ENCODE data around the gene ABCD1. TPM values are rescaled to one million over a fixed set of nuclear protein-coding genes. Genes with fewer than 3 reads are reported as not detected.
A peak's percentile ranks its signal among the peaks of the same experiment; 100 is the strongest.
"Not testable (repeated sequence)": the region's sequence is repeated elsewhere in the genome, so short reads cannot be mapped to it uniquely, and the experiment has no call there.

The ABCD1 gene
- polyA plus RNA-seq: 3.6 TPM

DNA sequence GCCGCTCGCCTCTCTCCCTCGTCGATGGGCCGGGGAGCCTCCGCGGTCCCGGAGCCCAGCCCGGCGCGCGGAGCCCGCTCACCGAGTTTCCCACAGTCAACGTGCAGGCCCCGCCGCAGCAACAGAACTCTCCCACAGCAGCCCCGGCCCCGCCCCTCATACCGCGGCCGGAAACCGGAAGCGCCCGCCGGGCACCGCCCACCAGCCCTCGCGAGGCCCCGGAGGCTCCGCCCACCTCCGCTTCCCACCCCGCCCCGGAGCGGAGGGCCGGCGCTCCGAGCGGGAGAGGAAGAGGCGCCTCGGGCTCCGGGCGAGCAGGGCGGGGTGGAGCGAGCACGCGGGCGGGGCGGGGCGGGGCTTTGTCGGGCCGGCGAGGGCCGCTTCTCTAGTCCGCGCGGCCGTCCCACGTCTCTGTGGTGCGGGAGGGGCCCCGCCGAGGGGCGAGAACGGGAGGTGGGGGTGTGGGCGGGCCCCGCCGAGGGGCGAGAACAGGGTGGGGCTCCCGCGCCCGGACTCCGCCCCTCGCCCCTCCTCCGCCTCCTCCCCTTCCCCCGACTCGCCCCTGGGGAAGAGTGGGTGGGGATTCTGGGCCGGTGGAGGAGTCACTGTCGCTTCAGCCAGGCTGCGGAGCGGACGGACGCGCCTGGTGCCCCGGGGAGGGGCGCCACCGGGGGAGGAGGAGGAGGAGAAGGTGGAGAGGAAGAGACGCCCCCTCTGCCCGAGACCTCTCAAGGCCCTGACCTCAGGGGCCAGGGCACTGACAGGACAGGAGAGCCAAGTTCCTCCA is at the start of gene ABCD1, which contains the start of gene BCAP31:
Gene ABCD1, plus strand, starts transcription at position 605 of the 787 bp plus-strand sequence. CDS start 411 bp downstream, outside the sequence.
Gene BCAP31, minus strand, starts transcription at position 136 of the 787 bp plus-strand sequence. CDS start 1,143 bp downstream, outside the sequence.
- H3K4me1 Mint-ChIP-seq: peaks cover 0 to 19% (median 14%) of the 10 kb centered on the region in 3 donors
- H3K9me3 Mint-ChIP-seq: no peaks in the 10 kb centered on the region
- H3K4me3 Mint-ChIP-seq: peak within 1 kb of the TSS; percentile 82 to 92 (median 90)
- peaks cover 2% of the 10 kb centered on the region for H3K27me3 Mint-ChIP-seq
- H3K27ac Mint-ChIP-seq: peak within 1 kb of the TSS; percentile 77 to 91 (median 83)
- no peaks in the 10 kb centered on the region for H3K36me3 Mint-ChIP-seq

DNA sequence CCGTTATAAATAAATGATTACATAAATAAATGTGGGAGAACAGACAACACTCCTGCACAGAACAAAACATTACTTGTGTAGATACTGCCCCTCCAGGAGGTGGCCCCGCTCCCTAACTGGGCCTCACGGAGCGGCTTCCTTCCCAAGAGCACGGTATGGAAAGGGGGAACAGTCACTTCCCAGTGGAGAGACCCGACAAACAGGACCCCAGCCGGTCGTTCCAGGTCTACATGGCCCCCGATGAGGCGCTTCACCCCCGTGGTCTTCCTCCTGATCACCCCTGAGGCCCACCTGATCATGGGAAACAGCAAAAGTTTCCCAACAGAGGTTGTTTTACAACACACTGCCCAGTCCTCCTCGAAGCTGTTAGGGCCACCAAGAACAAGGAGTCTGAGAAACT is 43.5 kb upstream of the ABCD1 start:
- Mint-ChIP-seq H3K4me1 (peaks cover 0 to 1% (median 0%) of the 10 kb centered on the region in 3 donors), H3K9me3 (peaks cover 0 to 3% (median 0%) of the 10 kb centered on the region in 3 donors), H3K36me3 (no peaks in the 10 kb centered on the region), H3K27me3 (peaks cover 4% of the 10 kb centered on the region), H3K27ac (no peak overlapping the region), H3K4me3 (no peak overlapping the region)

DNA sequence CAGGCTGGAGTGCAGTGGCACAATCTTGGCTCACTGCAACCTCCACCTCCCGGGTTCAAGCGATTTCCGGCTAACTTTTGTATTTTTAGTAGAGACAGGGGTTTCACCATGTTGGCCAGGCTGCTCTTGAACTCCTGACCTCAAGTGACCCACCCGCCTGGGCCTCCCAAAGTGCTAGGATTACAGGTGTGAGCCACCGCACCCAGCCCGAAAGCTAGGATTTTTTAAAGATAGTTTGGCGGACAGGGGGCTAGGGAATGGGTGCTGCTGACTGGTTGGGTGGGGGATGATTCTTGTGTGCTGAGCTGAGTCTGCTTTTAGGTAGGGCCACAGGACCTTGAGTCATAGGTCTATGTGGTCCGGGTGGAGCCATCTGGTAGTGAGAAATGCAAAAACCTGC is 41.2 kb upstream of the ABCD1 start:
- H3K9me3 Mint-ChIP-seq, H3K27me3 Mint-ChIP-seq, H3K27ac Mint-ChIP-seq, H3K4me1 Mint-ChIP-seq, H3K36me3 Mint-ChIP-seq: not testable (repeated sequence)
- peak overlapping the region in 1 of 4 donors; percentile 37 for H3K4me3 Mint-ChIP-seq

DNA sequence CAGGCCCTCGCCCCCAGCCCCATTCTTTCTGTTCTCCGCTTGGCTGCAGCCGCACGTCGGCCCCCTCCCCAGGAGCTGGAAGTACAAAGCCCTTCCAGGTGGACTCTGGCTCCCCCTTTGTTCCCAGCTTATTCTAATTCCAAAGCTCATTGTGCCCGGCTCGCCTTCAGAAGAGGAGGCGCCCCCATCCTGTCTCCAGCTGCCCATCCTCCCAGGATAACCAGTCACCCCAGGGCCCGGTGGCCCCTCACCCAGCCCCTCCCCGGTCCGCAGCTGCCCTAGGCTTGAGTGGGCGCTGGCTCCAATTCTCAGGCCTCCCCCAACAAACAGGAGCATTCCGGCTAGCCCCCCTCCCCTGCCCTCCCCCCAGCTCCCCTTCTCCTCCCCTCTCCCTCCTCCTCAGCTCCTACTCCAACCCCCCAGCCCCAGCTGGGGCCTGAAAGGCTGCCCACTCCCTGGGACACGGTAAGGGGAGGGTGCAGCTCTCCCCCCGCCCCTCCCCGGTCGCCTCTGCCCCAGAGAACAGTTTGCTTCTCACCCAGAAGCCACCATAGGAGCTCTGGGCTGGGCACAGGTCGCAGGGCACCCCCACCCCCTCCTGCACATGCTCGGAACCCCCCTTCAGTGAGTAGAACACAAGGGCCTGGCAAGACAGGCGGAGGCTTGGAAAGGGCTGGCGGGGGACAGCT is 40.0 kb upstream of the ABCD1 start:
- no peaks in the 10 kb centered on the region for H3K4me1 Mint-ChIP-seq
- no peak overlapping the region for H3K4me3 Mint-ChIP-seq
- peaks cover 4% of the 10 kb centered on the region for H3K27me3 Mint-ChIP-seq
- H3K9me3 Mint-ChIP-seq: peaks cover 0 to 3% (median 0%) of the 10 kb centered on the region in 3 donors
- no peak overlapping the region for H3K27ac Mint-ChIP-seq
- H3K36me3 Mint-ChIP-seq: no peaks in the 10 kb centered on the region

DNA sequence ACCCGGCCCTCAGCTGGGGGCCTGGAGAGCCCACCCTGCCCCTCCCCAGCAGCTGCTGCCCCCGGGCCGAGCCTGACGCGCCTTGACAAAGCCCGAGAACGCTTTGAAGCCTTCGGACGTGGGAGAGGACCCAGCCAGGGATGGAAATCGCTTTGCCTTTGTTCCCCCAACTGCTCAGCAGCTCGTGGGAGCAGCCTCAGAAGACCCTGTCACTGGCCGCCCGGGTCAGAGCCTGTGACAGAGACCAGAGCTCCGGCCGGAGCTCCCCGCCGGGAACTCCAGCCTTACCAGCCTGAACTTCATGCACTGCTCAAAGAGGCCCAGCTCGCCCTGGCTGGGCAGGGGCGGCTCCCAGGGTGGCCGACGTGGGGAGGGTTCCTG is 39.5 kb upstream of the ABCD1 start:
- Mint-ChIP-seq H3K4me1 (no peaks in the 10 kb centered on the region), H3K27ac (no peak overlapping the region), H3K9me3 (peaks cover 0 to 2% (median 0%) of the 10 kb centered on the region in 3 donors), H3K36me3 (no peaks in the 10 kb centered on the region), H3K27me3 (peaks cover 4% of the 10 kb centered on the region), H3K4me3 (no peak overlapping the region)

DNA sequence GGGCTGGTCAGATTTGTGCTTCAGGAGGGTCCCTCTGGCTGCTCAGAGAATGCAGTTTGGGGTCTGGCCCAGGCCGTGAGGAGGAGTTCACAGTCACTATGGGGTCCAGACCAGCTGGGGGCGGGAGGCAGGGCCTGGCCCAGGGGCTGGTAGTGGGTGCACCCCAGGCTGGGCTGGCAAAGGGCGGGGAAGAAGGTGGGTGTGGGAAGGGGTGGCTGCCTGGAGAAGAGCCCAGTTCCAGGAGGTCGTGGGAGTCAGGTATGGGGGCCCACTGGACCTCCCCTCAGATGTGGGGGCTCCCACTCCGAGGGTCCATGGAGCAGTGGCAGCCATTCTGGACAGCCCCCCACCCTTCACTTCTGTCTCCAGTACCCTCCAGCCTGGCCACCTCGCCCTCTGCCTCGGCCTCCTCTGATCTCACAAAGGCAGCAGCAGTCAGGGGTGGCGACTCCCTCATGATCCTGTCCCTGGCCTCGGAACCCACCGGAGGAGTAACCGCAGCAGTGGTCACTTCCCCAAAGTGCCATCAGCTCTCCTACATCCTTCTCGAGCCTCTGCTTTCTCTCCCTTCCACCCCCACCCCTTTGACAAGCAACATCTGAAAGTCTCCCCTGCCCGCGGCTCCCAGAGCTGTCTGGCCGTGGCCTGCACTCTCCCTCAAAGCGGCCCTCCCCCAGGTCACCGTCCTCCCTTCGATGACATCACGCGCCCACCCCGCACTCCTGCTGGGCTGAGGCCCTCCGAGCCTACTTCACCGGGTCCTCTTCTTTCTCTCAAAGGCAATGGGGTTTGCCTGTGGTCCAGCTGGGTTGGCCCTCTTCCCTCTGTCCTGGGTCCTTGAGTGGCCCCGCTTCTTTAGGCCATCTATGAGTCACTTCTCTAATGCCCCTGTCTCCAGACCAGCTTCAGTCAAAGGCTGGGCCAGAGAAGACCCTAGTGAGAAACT is 38.6 kb upstream of the ABCD1 start:
- Mint-ChIP-seq H3K27me3 (peaks cover 4% of the 10 kb centered on the region), H3K9me3 (no peaks in the 10 kb centered on the region), H3K36me3 (no peaks in the 10 kb centered on the region), H3K4me3 (peak overlapping the region in 1 of 4 donors; percentile 65), H3K27ac (peak overlapping the region in 1 of 3 donors; percentile 39), H3K4me1 (no peaks in the 10 kb centered on the region)

DNA sequence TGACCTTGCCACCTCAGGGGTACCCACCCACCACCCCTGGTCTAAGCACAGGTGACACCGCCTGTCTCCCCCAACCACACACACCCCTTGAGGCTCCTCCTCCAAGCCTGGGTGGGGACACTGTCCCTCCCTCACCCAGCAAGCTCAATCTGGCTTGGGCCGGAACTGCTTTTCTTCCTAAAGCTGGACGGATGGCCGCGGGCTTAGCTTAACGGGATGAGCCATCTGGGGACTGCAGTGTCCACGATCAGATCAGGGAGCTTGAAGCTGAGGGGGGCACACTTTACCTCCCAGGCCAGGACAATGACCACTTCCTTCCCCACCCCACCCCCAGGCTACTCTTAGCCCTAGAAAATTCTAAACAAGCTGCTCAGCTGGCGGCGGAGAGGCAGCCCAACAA is 37.9 kb upstream of the ABCD1 start:
- peaks cover 4% of the 10 kb centered on the region for H3K27me3 Mint-ChIP-seq
- H3K4me1 Mint-ChIP-seq: no peaks in the 10 kb centered on the region
- H3K4me3 Mint-ChIP-seq: peak overlapping the region in 1 of 4 donors; percentile 65
- H3K27ac Mint-ChIP-seq: peak overlapping the region in 1 of 3 donors; percentile 39
- H3K9me3 Mint-ChIP-seq: no peaks in the 10 kb centered on the region
- no peaks in the 10 kb centered on the region for H3K36me3 Mint-ChIP-seq

DNA sequence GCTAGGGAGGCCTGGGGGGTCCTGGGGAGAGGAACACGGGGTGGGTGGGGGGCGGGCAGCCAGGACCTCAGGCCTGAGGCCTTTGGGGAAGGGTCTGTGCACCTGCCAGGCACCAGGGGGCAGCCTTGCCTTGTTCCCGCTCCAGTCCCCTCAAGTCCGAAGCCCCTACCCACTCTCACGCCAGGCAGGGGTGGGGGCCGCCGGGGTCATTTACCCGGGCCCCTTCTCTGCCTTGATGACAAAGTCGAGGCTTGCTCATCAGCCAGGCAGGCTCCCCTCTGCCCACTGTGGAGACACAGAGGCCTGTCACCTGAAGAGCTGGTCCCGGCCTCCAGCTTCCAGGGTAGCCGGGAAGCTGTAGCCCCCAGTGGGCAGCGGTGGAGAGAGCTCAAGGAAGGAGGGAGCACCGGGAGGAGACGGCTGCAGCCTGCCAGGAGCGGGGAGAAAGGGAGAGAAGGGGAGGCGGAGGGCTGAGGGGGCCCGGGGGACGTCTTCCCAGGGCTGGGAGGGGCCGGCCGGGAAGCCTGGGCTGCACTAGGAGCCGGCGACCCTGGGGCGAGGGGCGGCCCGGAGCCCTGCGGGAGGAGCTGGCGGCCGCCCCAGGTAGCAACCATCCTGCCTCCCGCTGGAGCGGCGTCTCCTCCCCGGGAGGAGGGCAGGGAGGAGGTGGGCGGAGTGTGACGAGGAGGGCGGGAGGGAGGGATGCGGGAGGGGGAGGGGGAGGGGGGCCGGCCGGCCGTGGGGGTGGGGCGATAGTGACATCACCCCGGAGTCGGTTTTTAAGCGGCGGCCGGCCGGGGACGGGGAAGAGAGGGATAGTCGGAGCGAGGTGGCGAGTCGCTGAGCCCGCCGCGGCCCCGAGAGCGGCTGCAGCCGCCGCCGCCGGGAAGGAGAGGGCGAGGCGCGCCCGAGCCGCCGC is 37.3 kb upstream of the ABCD1 start, which contains the start of gene SLC6A8:
Gene SLC6A8, plus strand, starts transcription at position 806 of the 919 bp plus-strand sequence. CDS start 649 bp downstream, outside the sequence.
- peak within 1 kb of the TSS; percentile 65 to 80 (median 79) for H3K4me3 Mint-ChIP-seq
- no peaks in the 10 kb centered on the region for H3K9me3 Mint-ChIP-seq
- H3K4me1 Mint-ChIP-seq: no peaks in the 10 kb centered on the region
- peaks cover 4% of the 10 kb centered on the region for H3K27me3 Mint-ChIP-seq
- H3K27ac Mint-ChIP-seq: peak within 1 kb of the TSS in 1 of 3 donors; percentile 39
- H3K36me3 Mint-ChIP-seq: no peaks in the 10 kb centered on the region

DNA sequence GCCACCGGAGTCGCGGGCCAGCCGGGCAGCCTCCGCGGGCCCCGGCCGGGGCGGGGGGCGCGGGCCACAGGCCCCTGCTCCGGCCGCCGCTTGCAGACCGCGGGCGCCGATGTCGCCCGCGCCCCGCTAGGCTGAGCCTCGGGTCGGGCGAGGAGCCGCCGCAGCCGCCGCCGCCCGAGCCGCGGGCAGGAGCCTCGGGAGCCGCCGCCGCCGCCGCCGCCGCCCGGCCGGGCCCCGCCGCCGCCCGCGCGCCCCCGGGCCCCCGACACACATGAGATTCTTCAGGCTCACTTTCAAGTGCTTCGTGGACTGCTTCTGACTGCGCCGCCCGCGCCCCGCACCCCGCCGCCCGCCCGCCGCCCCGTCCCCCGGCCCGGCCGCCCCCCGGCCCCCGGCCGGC is 36.6 kb upstream of the ABCD1 start:
- Mint-ChIP-seq H3K4me3 (no peak overlapping the region), H3K9me3 (no peaks in the 10 kb centered on the region), H3K27ac (no peak overlapping the region), H3K27me3 (peaks cover 4% of the 10 kb centered on the region), H3K4me1 (no peaks in the 10 kb centered on the region), H3K36me3 (no peaks in the 10 kb centered on the region)

DNA sequence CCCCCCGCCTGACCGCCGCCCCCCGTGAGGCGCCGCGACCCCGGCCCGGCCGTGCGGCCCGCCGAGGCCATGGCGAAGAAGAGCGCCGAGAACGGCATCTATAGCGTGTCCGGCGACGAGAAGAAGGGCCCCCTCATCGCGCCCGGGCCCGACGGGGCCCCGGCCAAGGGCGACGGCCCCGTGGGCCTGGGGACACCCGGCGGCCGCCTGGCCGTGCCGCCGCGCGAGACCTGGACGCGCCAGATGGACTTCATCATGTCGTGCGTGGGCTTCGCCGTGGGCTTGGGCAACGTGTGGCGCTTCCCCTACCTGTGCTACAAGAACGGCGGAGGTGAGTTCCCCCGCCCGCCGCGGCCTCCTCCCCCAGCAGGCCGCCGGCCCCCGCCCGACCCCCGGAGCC is 36.1 kb upstream of the ABCD1 start:
- Mint-ChIP-seq H3K4me1 (no peaks in the 10 kb centered on the region), H3K27me3 (peaks cover 6% of the 10 kb centered on the region), H3K27ac (no peak overlapping the region), H3K36me3 (no peaks in the 10 kb centered on the region), H3K9me3 (no peaks in the 10 kb centered on the region), H3K4me3 (no peak overlapping the region)

DNA sequence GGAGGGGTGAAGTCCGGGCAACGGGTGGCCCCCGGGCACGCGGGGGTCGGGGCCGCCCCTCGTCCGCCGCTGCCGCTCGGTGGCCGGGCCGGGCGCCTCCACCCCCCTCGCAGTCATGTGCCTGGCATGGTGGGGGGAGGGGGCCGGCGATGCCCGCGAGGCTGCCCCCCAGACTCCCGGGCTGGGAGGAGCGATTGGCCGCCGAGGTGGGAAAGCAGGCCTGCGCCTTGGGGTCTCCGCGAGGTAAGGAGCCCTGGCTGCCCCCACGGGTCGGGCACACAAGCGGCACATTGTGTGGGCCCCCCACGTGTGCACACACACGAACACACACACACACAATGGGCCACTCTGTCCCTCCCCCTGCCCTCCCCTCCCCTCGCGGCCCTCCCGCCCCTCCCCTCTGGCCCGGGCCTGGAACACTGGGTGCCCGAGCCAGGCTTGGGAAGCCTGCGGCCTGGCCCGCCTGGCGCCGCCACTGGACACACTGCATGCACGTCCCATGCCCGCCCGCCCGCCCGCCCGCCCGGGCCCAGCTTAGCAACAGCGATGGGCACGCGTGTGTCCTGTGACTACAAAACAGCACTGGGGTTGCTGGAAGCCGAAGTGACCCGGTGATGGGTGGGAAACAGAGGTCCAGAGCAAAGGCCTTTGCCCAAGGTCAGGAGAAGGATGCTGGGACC is 35.6 kb upstream of the ABCD1 start:
- H3K9me3 Mint-ChIP-seq: no peaks in the 10 kb centered on the region
- no peaks in the 10 kb centered on the region for H3K36me3 Mint-ChIP-seq
- H3K27me3 Mint-ChIP-seq: peaks cover 6% of the 10 kb centered on the region
- H3K4me1 Mint-ChIP-seq: no peaks in the 10 kb centered on the region
- H3K27ac Mint-ChIP-seq: no peak overlapping the region
- peak overlapping the region in 1 of 4 donors; percentile 27 for H3K4me3 Mint-ChIP-seq

DNA sequence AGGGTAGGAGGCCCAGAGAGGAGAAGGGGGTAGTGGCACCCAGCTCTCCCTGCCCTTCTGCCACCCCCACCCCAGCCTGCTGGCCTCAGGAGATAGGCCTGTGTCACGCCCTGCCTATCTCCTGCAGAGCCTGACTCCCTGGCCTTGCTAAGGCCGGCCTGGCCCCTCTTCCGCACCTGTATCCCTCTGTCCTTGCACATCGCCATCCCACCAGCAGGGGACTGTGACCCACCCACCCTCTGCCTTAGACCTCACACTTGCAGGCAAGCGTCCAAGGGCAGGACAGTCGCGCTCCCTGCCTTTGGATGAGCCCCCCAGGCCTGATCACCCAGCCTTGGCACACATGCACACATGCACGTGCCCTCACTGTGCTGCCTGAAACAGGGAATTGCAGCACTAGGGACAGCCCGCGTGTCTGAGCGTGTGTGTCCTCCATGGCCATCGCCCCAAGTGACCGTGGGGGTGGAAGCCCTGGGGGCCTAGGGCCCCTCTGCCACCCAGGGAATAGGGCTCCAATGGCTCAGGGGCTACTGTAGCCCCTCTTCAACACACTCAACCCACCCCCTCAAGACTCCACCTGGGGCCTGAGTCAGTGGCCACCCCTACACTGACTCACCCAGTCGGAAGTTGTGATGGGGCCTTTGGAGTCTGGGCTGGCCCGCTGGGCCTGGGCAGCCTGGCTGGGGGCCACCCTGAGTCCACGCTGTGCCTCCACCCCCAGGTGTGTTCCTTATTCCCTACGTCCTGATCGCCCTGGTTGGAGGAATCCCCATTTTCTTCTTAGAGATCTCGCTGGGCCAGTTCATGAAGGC is 34.8 kb upstream of the ABCD1 start:
- H3K9me3 Mint-ChIP-seq: no peaks in the 10 kb centered on the region
- peaks cover 9% of the 10 kb centered on the region for H3K27me3 Mint-ChIP-seq
- H3K36me3 Mint-ChIP-seq: no peaks in the 10 kb centered on the region
- peak overlapping the region in 1 of 4 donors; percentile 85 for H3K4me3 Mint-ChIP-seq
- no peaks in the 10 kb centered on the region for H3K4me1 Mint-ChIP-seq
- peak overlapping the region in 1 of 3 donors; percentile 39 for H3K27ac Mint-ChIP-seq

DNA sequence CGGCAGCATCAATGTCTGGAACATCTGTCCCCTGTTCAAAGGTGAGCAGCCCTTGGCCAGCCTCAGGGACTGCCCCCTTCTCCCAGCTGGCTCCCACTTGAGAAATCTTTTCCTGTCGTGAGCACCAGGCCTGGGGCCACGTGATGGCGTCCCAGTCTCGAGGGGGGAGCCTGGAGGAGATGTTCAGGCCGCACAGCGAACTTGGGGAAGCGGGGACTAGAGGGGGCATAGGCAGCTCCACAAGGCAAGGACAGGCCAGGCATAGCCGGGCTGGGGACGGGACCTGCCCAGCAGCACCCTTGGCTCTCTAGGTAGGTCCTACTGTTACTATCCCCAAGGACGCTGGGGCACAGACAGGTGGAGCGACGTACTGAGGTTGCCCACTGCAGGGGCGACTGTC is 34.2 kb upstream of the ABCD1 start:
- peak overlapping the region in 1 of 4 donors; percentile 12 for H3K4me3 Mint-ChIP-seq

More for the DNA sequence above, 34.2 kb upstream of the ABCD1 start:
- H3K27ac Mint-ChIP-seq: peak overlapping the region in 1 of 3 donors; percentile 39
- no peaks in the 10 kb centered on the region for H3K36me3 Mint-ChIP-seq
- no peaks in the 10 kb centered on the region for H3K9me3 Mint-ChIP-seq
- peaks cover 9% of the 10 kb centered on the region for H3K27me3 Mint-ChIP-seq
- H3K4me1 Mint-ChIP-seq: no peaks in the 10 kb centered on the region
